HCT116 (cell line): ENCODE data around the gene OPN3.

Experiments used
- JUND ChIP-seq: IDR thresholded peaks from 2 replicates; pipeline ENCODE4 v1.6.1; 2012
- MAX ChIP-seq: IDR thresholded peaks from 2 replicates; pipeline ENCODE4 v1.6.1; 2012
- POLR2A ChIP-seq: IDR thresholded peaks from 2 replicates; pipeline ENCODE4 v1.7.0; 2011; ENCODE audit warnings: borderline replicate concordance; ENCODE audit not compliant: insufficient read depth, insufficient read length; ENCODE audit errors: extremely low read depth
- POLR2AphosphoS5 ChIP-seq: IDR thresholded peaks from 2 replicates; pipeline ENCODE4 v1.6.1; 2011; ENCODE audit warnings: mild to moderate bottlenecking, low read depth, low read length, moderate library complexity
- RAD21 ChIP-seq: IDR thresholded peaks from 2 replicates; pipeline ENCODE4 v1.6.1; 2012; ENCODE audit warnings: low read depth, mild to moderate bottlenecking
- REST ChIP-seq: IDR thresholded peaks from 2 replicates; pipeline ENCODE4 v1.6.1; 2012; ENCODE audit warnings: low read depth
- SRF ChIP-seq: IDR thresholded peaks from 2 replicates; pipeline ENCODE4 v1.6.1; 2012; ENCODE audit warnings: low read depth
- YY1 ChIP-seq: IDR thresholded peaks from 2 replicates; pipeline ENCODE4 v1.6.1; 2011; ENCODE audit warnings: low read length, low read depth, moderate library complexity, mild to moderate bottlenecking; ENCODE audit not compliant: insufficient replicate concordance; ENCODE audit errors: extremely low read depth
- TF ChIP-seq, protein P1 (sequence below), 3 experiments: fragments of 200-600 bp in 1 of 3; sonication (generic) in 1 of 3; IDR thresholded peaks in 2 of 3; conservative IDR thresholded peaks in 1 of 3; 2 replicates each; pipeline ENCODE4 v1.5.1; 2012 to 2017; ENCODE audit warnings: low read depth in 2 of 3, low read length in 2 of 3, antibody characterized with exemption in 1 of 3, borderline replicate concordance in 1 of 3, control low read depth in 1 of 3, mild to moderate bottlenecking in 1 of 3, mixed read lengths in 1 of 3, mixed run types in 1 of 3, moderate library complexity in 1 of 3; ENCODE audit not compliant: insufficient read depth in 1 of 3

DNA sequence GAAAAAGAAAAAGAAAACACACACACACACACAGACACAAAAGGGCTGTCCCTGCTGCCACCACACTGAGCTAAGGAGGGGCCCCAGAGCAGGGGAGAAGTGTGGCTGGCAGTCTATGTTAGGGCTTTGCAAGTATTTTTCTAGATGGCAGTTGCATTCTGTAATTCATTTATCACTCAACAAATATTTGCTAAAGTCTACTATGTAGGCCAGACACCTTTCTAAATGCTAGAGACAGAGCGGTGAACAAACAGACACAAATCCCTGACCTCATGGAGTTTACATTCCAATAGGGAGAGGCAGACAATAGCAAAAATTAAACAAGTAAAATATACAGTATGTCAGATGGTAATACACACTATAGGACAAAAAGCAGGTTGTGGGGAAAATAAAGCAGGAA is 32.1 kb upstream of the OPN3 start:
- TF ChIP-seq REST (no peak), POLR2AphosphoS5 (no peak), YY1 (no peak), SRF (no peak), MAX (no peak), JUND (no peak), POLR2A (no peak), RAD21 (no peak)
- TF ChIP-seq, protein P1, sequence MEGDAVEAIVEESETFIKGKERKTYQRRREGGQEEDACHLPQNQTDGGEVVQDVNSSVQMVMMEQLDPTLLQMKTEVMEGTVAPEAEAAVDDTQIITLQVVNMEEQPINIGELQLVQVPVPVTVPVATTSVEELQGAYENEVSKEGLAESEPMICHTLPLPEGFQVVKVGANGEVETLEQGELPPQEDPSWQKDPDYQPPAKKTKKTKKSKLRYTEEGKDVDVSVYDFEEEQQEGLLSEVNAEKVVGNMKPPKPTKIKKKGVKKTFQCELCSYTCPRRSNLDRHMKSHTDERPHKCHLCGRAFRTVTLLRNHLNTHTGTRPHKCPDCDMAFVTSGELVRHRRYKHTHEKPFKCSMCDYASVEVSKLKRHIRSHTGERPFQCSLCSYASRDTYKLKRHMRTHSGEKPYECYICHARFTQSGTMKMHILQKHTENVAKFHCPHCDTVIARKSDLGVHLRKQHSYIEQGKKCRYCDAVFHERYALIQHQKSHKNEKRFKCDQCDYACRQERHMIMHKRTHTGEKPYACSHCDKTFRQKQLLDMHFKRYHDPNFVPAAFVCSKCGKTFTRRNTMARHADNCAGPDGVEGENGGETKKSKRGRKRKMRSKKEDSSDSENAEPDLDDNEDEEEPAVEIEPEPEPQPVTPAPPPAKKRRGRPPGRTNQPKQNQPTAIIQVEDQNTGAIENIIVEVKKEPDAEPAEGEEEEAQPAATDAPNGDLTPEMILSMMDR (IDR thresholded peaks at IDR 0.05 in 2 of 3, conservative IDR thresholded peaks at IDR 0.05 in 1 of 3; ENCODE audit: borderline replicate concordance in 1 of 3, insufficient read depth in 1 of 3, low read depth in 2 of 3, low read length in 2 of 3) = no peak
